Upper lobe of left lung (tissue), 4 donors: Measurements from ENCODE around the gene ZHX3.

Source experiments
- CTCF ChIP-seq, 6 experiments: fragments of 450-650 bp in 4 of 6; fragments of 200-600 bp in 2 of 6; sonication (generic) in 2 of 6; IDR thresholded peaks; one replicate each; pipeline ENCODE4 v1.5.1; 2016 to 2019; ENCODE audit warnings: antibody characterized with exemption in 6 of 6
- POLR2A ChIP-seq, 4 donors: fragments of 450-650 bp; IDR thresholded peaks; one replicate each; pipeline ENCODE4 v1.5.1; 2016 to 2017; ENCODE audit warnings: antibody characterized with exemption in 4 of 4, mild to moderate bottlenecking in 2 of 4
- POLR2AphosphoS5 ChIP-seq, 2 donors: sonication (generic); formaldehyde crosslinking; IDR thresholded peaks; one replicate each; pipeline ENCODE4 v1.5.1; 2017; ENCODE audit warnings: antibody characterized with exemption in 2 of 2

- no peak for TF ChIP-seq POLR2A (IDR thresholded peaks at IDR 0.05)
- TF ChIP-seq CTCF (IDR thresholded peaks at IDR 0.05), result no peak
- no peak for TF ChIP-seq POLR2AphosphoS5 (IDR thresholded peaks at IDR 0.05)
These were observed 115.1 kb downstream of the ZHX3 start for GRCh38 chr20:41202426-41202825.
